ENCODE measurements around the gene DYNC2I2. TPM values are rescaled to one million over a fixed set of nuclear protein-coding genes. Genes with fewer than 3 reads are reported as not detected.
A peak's percentile ranks its signal among the peaks of the same experiment; 100 is the strongest.

The DYNC2I2 gene
- total and polyA plus RNA-seq, 2 experiments from 2014 or later, result 77.2 to 119 TPM

DNA sequence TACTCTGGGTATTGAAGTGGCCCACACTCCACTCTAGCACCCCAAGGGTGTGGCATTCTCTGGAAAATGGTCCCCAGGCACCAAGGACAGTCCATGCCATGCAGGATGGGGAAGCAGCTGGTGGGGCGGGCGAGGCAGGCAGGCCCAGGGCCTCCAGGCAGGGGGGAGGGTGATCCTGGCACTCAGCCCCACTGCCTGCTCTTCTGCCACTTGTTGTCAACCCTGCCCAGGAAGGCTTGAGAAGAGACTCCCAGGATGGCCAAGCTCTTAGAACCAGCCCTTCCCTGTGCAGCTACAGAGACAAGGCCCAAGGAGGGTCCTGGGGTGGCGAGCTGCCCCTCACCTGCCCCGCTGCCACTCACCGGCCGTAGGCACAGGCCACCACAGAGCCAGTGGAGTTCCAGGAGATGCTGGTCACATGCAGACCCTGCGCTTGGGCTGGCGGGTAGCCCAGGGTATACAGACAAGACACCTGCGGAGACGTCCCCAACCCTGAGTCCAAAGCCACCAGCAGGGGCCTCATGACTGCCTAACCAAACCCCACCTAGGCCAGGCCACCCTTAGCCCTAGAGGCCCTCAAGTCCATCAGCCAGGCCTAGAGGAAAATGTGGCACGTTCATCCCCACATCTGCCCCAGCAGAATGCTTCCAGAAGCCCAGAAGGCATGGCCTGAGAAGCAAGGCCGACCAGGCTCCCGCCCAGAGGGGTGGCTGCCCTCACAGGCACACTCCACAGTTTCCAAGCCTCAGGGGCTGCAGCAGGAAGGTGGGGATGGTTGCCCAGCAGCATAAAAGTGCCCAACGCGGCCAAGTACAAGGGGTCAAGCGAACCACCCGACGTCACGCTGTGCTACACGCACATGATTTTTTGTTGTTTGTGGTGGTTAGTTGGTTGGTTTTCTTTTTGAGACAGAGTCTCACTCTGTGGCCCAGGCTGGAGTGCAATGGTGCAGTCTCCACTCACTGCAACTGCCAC is 19.8 kb downstream of the DYNC2I2 start:
- Histone ChIP-seq H3K9me3 (ENCODE audit: low read depth) (no peaks in the 10 kb centered on the region), H3K36me3 (peaks cover 25% of the 10 kb centered on the region), H3K27ac (peak overlapping the region; percentile 99), H3K4me1 (ENCODE audit: low read depth) (peaks cover 11% of the 10 kb centered on the region), H3K4me3 (no peak overlapping the region), H3K27me3 (no peaks in the 10 kb centered on the region)
- TF ChIP-seq, protein P1, sequence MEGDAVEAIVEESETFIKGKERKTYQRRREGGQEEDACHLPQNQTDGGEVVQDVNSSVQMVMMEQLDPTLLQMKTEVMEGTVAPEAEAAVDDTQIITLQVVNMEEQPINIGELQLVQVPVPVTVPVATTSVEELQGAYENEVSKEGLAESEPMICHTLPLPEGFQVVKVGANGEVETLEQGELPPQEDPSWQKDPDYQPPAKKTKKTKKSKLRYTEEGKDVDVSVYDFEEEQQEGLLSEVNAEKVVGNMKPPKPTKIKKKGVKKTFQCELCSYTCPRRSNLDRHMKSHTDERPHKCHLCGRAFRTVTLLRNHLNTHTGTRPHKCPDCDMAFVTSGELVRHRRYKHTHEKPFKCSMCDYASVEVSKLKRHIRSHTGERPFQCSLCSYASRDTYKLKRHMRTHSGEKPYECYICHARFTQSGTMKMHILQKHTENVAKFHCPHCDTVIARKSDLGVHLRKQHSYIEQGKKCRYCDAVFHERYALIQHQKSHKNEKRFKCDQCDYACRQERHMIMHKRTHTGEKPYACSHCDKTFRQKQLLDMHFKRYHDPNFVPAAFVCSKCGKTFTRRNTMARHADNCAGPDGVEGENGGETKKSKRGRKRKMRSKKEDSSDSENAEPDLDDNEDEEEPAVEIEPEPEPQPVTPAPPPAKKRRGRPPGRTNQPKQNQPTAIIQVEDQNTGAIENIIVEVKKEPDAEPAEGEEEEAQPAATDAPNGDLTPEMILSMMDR (IDR thresholded peaks at IDR 0.05; ENCODE audit: low read depth, low read length), result no peak
- DNase-seq (ENCODE audit: low read depth in 1 of 2, low spot score in 1 of 2), result no peak

DNA sequence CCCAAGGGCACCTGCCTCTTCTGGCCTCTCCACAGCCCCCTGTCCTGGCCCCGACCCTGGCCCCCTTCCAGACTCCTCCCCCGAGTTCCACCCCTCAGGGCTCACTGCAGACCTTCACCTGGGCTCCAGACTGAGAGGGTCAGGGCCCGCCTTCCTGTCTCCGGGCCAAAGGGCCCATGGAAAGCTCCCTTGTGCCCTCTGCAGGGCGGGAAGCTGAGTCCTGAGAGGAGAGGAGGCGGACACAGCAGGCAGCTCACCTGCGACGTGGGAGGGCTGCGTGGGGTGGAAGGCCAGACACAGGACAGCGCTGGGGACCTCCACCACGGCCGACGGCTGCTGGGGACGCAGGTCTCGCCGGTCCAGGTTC is 20.6 kb downstream of the DYNC2I2 start:
- Histone ChIP-seq H3K4me3 (no peak overlapping the region), H3K9me3 (ENCODE audit: low read depth) (no peaks in the 10 kb centered on the region), H3K4me1 (ENCODE audit: low read depth) (peaks cover 11% of the 10 kb centered on the region), H3K27ac (peak overlapping the region; percentile 99), H3K27me3 (no peaks in the 10 kb centered on the region), H3K36me3 (peaks cover 29% of the 10 kb centered on the region)
- DNase-seq (ENCODE audit: low read depth in 1 of 2, low spot score in 1 of 2), result peak; percentile 10 to 58
- TF ChIP-seq, protein P1 (IDR thresholded peaks at IDR 0.05; ENCODE audit: low read depth, low read length), result peak; percentile 13

DNA sequence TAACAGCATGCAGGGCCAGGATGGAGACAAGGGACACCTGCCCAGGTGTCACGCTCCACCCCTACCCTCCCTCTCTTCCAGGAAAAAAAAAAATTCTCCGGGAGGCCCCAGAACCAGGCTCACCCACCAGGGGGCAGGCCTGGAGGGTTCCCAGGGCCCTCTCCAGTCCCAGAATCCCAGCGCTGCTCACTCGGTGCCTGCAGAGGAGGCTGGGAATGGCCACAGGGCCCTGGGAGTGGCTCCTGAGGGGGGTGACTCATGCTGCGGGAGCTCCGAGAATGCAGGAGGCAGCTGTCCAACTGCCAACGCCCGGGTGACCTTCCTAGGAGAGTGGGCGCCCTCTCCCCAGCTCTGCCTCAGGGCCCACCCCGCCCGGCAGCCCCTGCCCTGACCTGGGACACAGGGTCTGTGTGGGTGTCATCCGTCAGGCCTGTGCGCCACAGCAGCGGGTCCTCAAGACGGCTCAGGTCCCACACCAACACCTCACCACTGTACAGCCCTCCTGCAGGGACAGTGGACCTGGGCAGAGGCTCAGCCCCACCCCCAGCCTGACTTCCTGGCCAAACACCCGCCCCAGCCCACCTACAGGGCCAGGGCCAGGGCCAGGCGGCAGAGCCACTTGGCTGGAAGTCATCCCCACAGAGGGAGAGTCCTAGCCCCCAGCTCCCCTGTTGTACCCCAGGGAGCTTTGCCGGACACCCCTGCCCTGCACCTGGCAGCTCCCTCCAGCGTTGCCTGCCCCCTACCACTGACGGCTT is 21.2 kb downstream of the DYNC2I2 start:
- H3K4me3 ChIP-seq, result no peak overlapping the region
- H3K4me1 ChIP-seq (ENCODE audit: low read depth), result peaks cover 11% of the 10 kb centered on the region
- H3K27ac ChIP-seq, result peak overlapping the region; percentile 99
- TF ChIP-seq, protein P1 (IDR thresholded peaks at IDR 0.05; ENCODE audit: low read depth, low read length), result peak; percentile 89
- peaks cover 33% of the 10 kb centered on the region for H3K36me3 ChIP-seq
- no peaks in the 10 kb centered on the region for H3K27me3 ChIP-seq
- peak; percentile 92 to 97 for DNase-seq (ENCODE audit: low read depth in 1 of 2, low spot score in 1 of 2)
- H3K9me3 ChIP-seq (ENCODE audit: low read depth), result no peaks in the 10 kb centered on the region

DNA sequence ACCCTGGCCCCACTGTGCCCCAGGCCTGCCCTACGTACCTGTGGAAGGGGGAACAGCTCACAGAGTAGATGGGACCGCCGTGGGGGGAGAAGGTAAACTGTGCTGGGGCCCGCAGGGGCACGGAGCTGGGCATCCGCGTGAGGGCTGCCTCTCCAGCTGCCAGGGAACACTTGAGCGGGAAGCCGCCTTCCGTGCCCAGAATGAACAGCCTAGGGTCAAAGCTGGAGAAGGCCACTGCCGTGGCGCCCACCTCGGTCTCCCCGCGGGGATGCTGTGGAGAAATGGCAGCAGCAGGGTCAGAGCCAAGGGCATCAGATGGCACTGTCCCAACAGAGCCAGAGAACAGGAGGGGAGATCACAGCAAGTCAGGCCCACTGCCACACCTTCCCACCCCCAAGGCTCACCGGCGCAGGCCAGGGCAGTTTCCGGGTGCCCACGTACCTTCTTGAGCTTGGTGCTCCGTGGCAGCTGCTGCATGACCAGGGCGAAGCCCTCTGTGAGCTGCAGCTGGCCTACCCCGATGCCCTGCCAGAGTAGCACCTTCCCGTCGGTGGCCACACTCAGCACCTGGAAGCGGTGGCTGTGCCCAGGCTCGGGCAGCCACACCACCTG is 21.9 kb downstream of the DYNC2I2 start:
- TF ChIP-seq, protein P1 (IDR thresholded peaks at IDR 0.05; ENCODE audit: low read depth, low read length), result no peak
- Histone ChIP-seq H3K4me1 (ENCODE audit: low read depth) (peaks cover 11% of the 10 kb centered on the region), H3K4me3 (no peak overlapping the region), H3K9me3 (ENCODE audit: low read depth) (no peaks in the 10 kb centered on the region), H3K27ac (peak overlapping the region; percentile 99), H3K36me3 (peaks cover 35% of the 10 kb centered on the region), H3K27me3 (no peaks in the 10 kb centered on the region)
- DNase-seq (ENCODE audit: low read depth in 1 of 2, low spot score in 1 of 2), result no peak

DNA sequence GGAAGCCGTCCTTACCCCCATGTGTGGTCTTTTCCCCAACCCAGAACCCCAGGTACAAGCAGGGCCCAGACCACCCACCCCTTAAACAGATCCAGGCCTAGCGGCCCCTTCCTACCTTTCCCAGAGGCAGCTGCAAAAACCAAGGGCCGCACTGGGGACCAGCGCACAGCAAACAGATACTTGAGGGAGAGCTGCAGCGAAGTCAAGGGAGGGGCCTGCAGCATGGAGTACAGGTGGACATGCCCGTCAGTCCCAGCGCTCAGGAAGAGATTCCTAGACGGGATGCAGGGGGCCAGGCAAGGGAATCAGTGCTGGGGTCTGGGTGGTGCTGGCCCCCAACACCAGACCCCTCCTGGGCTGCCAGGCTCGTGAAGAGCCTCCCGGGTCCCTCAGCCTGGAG is 22.5 kb downstream of the DYNC2I2 start:
- H3K4me1 ChIP-seq (ENCODE audit: low read depth), result peaks cover 11% of the 10 kb centered on the region
- H3K27me3 ChIP-seq, result no peaks in the 10 kb centered on the region

More for the DNA sequence above, 22.5 kb downstream of the DYNC2I2 start:
- Histone ChIP-seq H3K27ac (peak overlapping the region; percentile 99), H3K9me3 (ENCODE audit: low read depth) (no peaks in the 10 kb centered on the region), H3K4me3 (no peak overlapping the region), H3K36me3 (peaks cover 42% of the 10 kb centered on the region)
- no peak for DNase-seq (ENCODE audit: low read depth in 1 of 2, low spot score in 1 of 2)
- TF ChIP-seq, protein P1 (IDR thresholded peaks at IDR 0.05; ENCODE audit: low read depth, low read length), result no peak
